ENCODE data around the gene PPP2R5C. TPM values are rescaled to one million over a fixed set of nuclear protein-coding genes. Genes with fewer than 3 reads are reported as not detected.

Gene PPP2R5C
- total and polyA plus RNA-seq, 9 of the 15 experiments (the other 6 are each of a cell fraction or from before 2014, with no cell fraction given): 284 to 617 (median 395) TPM

DNA sequence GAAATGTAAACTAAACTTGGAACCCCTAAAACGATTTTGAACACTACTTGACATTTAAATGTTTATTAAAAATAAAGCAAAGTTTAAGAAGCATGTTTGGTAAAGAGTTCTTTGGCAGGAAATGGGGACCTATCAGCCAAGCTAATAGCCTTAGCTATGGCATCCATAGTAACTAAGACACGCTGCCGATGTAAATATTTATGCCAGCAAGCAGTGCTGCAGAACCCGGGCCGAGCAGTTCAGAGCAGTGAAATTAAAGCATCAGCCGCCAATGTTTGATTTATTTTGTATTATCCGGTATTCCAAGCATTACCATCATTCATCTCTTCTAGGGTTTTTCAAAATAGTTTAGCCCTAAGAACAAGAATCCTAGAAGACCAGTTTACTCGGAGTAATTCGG is 61.6 kb downstream of the PPP2R5C start:
- 87% methylated on average over 9 of the region's 9 CpGs for WGBS (ENCODE audit: insufficient coverage, low coverage, missing lambda C conversion rate)
- no TSS peak for BruUV-seq (replicated peaks)
- peaks cover 87% of the 10 kb centered on the region for H3K36me3 ChIP-seq (ENCODE audit: control insufficient read depth, insufficient read depth, low read length)
- intact Hi-C loops (cut with micrococcal nuclease): no loop called here
- no peaks in the 10 kb centered on the region; the same call in 1 of the 2 replicates for H4K20me1 ChIP-seq (replicated peaks; ENCODE audit: control insufficient read depth, insufficient read depth, low read length)
- H3K4me1 ChIP-seq (replicated peaks in 1 of 2; ENCODE audit: control insufficient read depth in 2 of 2, insufficient read depth in 2 of 2, low read length in 2 of 2): peaks cover 0 to 17% of the 10 kb centered on the region in 2 experiments; a peak in 4 of 5 replicates
- ChIA-PET POLR2A (interaction anchor here (0.9 to 1.6 kb wide), 3 partner anchors 10 to 15 kb away, joined by 4 to 5 read pairs (median 4); no protein-coding TSS in a partner anchor), CTCF (ENCODE audit: low intra/inter-chr PET ratio) (no interaction called here)
- H3K27me3 ChIP-seq (ENCODE audit: control insufficient read depth in 2 of 2, insufficient read depth in 2 of 2, low read length in 2 of 2): no peaks in the 10 kb centered on the region
- no peak overlapping the region for H3K4me3 ChIP-seq
- H2AFZ ChIP-seq (ENCODE audit: low read depth, low read length): no peak overlapping the region
- H3K79me2 ChIP-seq (ENCODE audit: control insufficient read depth, insufficient read depth, low read length): peaks cover 95% of the 10 kb centered on the region
- ATAC-seq: no peak
- in situ Hi-C loops (cut with MboI): no loop called here
- H3K9ac ChIP-seq (ENCODE audit: insufficient read depth in 1 of 2, low read depth in 2 of 2, low read length in 2 of 2): no peak overlapping the region
- FAIRE-seq: no peak
- no peak overlapping the region for H3K4me2 ChIP-seq (ENCODE audit: insufficient read depth, low read length)
- H3K27ac ChIP-seq (ENCODE audit: extremely low read depth, low read depth, low read length): no peak overlapping the region
- no peaks in the 10 kb centered on the region for H3K9me1 ChIP-seq (ENCODE audit: control insufficient read depth, insufficient read depth, low read length)
- no peak for DNase-seq (ENCODE audit: extremely low read depth in 1 of 4, low spot score in 3 of 4)
- H3K9me3 ChIP-seq (replicated peaks; ENCODE audit: control insufficient read depth, insufficient read depth, low read depth, low read length): no peaks in the 10 kb centered on the region
- TF ChIP-seq, protein P1, sequence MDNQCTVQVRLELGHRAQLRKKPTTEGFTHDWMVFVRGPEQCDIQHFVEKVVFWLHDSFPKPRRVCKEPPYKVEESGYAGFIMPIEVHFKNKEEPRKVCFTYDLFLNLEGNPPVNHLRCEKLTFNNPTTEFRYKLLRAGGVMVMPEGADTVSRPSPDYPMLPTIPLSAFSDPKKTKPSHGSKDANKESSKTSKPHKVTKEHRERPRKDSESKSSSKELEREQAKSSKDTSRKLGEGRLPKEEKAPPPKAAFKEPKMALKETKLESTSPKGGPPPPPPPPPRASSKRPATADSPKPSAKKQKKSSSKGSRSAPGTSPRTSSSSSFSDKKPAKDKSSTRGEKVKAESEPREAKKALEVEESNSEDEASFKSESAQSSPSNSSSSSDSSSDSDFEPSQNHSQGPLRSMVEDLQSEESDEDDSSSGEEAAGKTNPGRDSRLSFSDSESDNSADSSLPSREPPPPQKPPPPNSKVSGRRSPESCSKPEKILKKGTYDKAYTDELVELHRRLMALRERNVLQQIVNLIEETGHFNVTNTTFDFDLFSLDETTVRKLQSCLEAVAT (IDR thresholded peaks at IDR 0.05): no peak
- TF ChIP-seq GABPA (tag; conservative IDR thresholded peaks at IDR 0.05; ENCODE audit: low read depth): no peak
- no peak for TF ChIP-seq TARDBP (IDR thresholded peaks at IDR 0.05)
- no peak for TF ChIP-seq ZFX (CRISPR knock-in tag; IDR thresholded peaks at IDR 0.05)
- TF ChIP-seq, protein P2, sequence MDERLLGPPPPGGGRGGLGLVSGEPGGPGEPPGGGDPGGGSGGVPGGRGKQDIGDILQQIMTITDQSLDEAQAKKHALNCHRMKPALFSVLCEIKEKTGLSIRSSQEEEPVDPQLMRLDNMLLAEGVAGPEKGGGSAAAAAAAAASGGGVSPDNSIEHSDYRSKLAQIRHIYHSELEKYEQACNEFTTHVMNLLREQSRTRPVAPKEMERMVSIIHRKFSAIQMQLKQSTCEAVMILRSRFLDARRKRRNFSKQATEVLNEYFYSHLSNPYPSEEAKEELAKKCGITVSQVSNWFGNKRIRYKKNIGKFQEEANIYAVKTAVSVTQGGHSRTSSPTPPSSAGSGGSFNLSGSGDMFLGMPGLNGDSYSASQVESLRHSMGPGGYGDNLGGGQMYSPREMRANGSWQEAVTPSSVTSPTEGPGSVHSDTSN (CRISPR knock-in tag; IDR thresholded peaks at IDR 0.05; ENCODE audit: low read depth): no peak
- TF ChIP-seq, protein P2 (tag; conservative IDR thresholded peaks at IDR 0.05; ENCODE audit: low read depth): no peak
- no peak for TF ChIP-seq NFATC3 (IDR thresholded peaks at IDR 0.05)
- TF ChIP-seq WHSC1 (IDR thresholded peaks at IDR 0.05; ENCODE audit: low read length): no peak
- no peak for TF ChIP-seq HNRNPK (IDR thresholded peaks at IDR 0.05; ENCODE audit: low read depth, low read length, poor library complexity, severe bottlenecking)
- TF ChIP-seq TRIM24 (IDR thresholded peaks at IDR 0.05): no peak
- no peak for TF ChIP-seq RBM17 (IDR thresholded peaks at IDR 0.05; ENCODE audit: borderline replicate concordance, low read depth, low read length)
- TF ChIP-seq, protein P3, sequence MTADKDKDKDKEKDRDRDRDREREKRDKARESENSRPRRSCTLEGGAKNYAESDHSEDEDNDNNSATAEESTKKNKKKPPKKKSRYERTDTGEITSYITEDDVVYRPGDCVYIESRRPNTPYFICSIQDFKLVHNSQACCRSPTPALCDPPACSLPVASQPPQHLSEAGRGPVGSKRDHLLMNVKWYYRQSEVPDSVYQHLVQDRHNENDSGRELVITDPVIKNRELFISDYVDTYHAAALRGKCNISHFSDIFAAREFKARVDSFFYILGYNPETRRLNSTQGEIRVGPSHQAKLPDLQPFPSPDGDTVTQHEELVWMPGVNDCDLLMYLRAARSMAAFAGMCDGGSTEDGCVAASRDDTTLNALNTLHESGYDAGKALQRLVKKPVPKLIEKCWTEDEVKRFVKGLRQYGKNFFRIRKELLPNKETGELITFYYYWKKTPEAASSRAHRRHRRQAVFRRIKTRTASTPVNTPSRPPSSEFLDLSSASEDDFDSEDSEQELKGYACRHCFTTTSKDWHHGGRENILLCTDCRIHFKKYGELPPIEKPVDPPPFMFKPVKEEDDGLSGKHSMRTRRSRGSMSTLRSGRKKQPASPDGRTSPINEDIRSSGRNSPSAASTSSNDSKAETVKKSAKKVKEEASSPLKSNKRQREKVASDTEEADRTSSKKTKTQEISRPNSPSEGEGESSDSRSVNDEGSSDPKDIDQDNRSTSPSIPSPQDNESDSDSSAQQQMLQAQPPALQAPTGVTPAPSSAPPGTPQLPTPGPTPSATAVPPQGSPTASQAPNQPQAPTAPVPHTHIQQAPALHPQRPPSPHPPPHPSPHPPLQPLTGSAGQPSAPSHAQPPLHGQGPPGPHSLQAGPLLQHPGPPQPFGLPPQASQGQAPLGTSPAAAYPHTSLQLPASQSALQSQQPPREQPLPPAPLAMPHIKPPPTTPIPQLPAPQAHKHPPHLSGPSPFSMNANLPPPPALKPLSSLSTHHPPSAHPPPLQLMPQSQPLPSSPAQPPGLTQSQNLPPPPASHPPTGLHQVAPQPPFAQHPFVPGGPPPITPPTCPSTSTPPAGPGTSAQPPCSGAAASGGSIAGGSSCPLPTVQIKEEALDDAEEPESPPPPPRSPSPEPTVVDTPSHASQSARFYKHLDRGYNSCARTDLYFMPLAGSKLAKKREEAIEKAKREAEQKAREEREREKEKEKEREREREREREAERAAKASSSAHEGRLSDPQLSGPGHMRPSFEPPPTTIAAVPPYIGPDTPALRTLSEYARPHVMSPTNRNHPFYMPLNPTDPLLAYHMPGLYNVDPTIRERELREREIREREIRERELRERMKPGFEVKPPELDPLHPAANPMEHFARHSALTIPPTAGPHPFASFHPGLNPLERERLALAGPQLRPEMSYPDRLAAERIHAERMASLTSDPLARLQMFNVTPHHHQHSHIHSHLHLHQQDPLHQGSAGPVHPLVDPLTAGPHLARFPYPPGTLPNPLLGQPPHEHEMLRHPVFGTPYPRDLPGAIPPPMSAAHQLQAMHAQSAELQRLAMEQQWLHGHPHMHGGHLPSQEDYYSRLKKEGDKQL (CRISPR knock-in tag; IDR thresholded peaks at IDR 0.05; ENCODE audit: borderline replicate concordance): no peak
- TF ChIP-seq CC2D1A (IDR thresholded peaks at IDR 0.05): no peak
- no peak for TF ChIP-seq SMARCB1 (IDR thresholded peaks at IDR 0.05; ENCODE audit: insufficient read length, low read depth)
- TF ChIP-seq ZKSCAN8 (CRISPR knock-in tag; IDR thresholded peaks at IDR 0.05): no peak
